Ammon's horn (tissue), 1 donor: ENCODE data around the gene RBM34.
"Not testable (repeated sequence)": the region's sequence is repeated elsewhere in the genome, so short reads cannot be mapped to it uniquely, and the experiment has no call there.

Source experiments
- DNase-seq: peaks from one replicate; pipeline ENCODE4 v3.0.0-alpha.2; 2016; ENCODE audit warnings: low spot score

The RBM34 gene

GRCh38 chr1:235160957-235161684, at the start of gene RBM34:
Gene RBM34, minus strand, starts transcription at chr1:235161250. Its CDS starts 24 bp downstream, at chr1:235161226.
- DNase-seq: peak; percentile 94

- no peak for DNase-seq
Observed at GRCh38 chr1:235207209-235207565, 46.1 kb upstream of the RBM34 start.

- no peak for DNase-seq
Observed at GRCh38 chr1:235206533-235207208, 45.6 kb upstream of the RBM34 start.

- no peak for DNase-seq
Observed at GRCh38 chr1:235205687-235206086, 44.6 kb upstream of the RBM34 start.

- DNase-seq: no peak
Observed at GRCh38 chr1:235203428-235203827, 42.4 kb upstream of the RBM34 start.

GRCh38 chr1:235202447-235202846, 41.4 kb upstream of the RBM34 start:
- DNase-seq: not testable (repeated sequence)

- peak; percentile 30 for DNase-seq
Observed at GRCh38 chr1:235199441-235199840, 38.4 kb upstream of the RBM34 start.

- no peak for DNase-seq
Observed at GRCh38 chr1:235190431-235190830, 29.4 kb upstream of the RBM34 start.

GRCh38 chr1:235187316-235187715, 26.3 kb upstream of the RBM34 start:
- no peak for DNase-seq

GRCh38 chr1:235181561-235182245, 20.7 kb upstream of the RBM34 start:
- no peak for DNase-seq

GRCh38 chr1:235180916-235181460, 19.9 kb upstream of the RBM34 start:
- no peak for DNase-seq

GRCh38 chr1:235176486-235176885, 15.4 kb upstream of the RBM34 start:
- DNase-seq: no peak

GRCh38 chr1:235169986-235170385, 8.9 kb upstream of the RBM34 start:
- no peak for DNase-seq

GRCh38 chr1:235168375-235168774, 7.3 kb upstream of the RBM34 start:
- DNase-seq: no peak

- no peak for DNase-seq
Observed at GRCh38 chr1:235161685-235162327, 756 bp upstream of the RBM34 start.

- DNase-seq: no peak
Observed at GRCh38 chr1:235160383-235160956, 580 bp downstream of the RBM34 start.

GRCh38 chr1:235159930-235160329, 1.1 kb downstream of the RBM34 start:
- DNase-seq: not testable (repeated sequence)

- not testable (repeated sequence) for DNase-seq
Observed at GRCh38 chr1:235159284-235159683, 1.8 kb downstream of the RBM34 start.

- DNase-seq: no peak
Observed at GRCh38 chr1:235158680-235159079, 2.4 kb downstream of the RBM34 start.

GRCh38 chr1:235157150-235157549, 3.9 kb downstream of the RBM34 start:
- no peak for DNase-seq

GRCh38 chr1:235156740-235157139, 4.3 kb downstream of the RBM34 start:
- no peak for DNase-seq

GRCh38 chr1:235156265-235156664, 4.8 kb downstream of the RBM34 start:
- DNase-seq: no peak
